A549 (cell line): ENCODE results near the gene RNH1. TPM values are rescaled to one million over a fixed set of nuclear protein-coding genes. Genes with fewer than 3 reads are reported as not detected.
"Not testable (repeated sequence)": the region's sequence is repeated elsewhere in the genome, so short reads cannot be mapped to it uniquely, and the experiment has no call there.

Source experiments
- ATAC-seq, 2 experiments: fragments of 200-7000 bp in 1 of 2; fragments of >200 bp in 1 of 2; cut with Nextera tagmentation in 1 of 2; cut with Tn5 transposase in 1 of 2; 3 replicates each; pipeline versions ENCODE4 v1.8.0 to v1.9.1; 2018 to 2020; ENCODE audit warnings: mild to moderate bottlenecking in 1 of 2, moderate library complexity in 1 of 2
- CTCF ChIA-PET: fragments of 300-600 bp; sonication (Branson Sonifier 250); formaldehyde crosslinking; extraction: SDS; loops from one replicate; lab custom pipeline; 2021; ENCODE audit warnings: antibody characterized with exemption, inconsistent platforms; lab: Yijun Ruan, JAX
- POLR2A ChIA-PET: fragments of 350-600 bp; formaldehyde crosslinking; extraction: SDS; loops from one replicate; lab custom pipeline; 2021; ENCODE audit warnings: antibody characterized with exemption, inconsistent platforms; lab: Yijun Ruan, JAX
- DNase-seq, 2 experiments: peaks; one replicate each; pipeline versions ENCODE4 v3.0.0 to v3.0.0-alpha.2; 2011 to 2016; ENCODE audit warnings: low read depth in 1 of 2, low spot score in 1 of 2
- FAIRE-seq: peaks from 2 replicates; lab custom pipeline; 2011; peaks lifted over from hg19 to GRCh38; lab: Jason Lieb, UNC
- H3K27ac ChIP-seq, 2 experiments: fragments of >200 bp; sonication (Bioruptor Twin); formaldehyde crosslinking; 3 replicates each; pipeline ENCODE4 v1.5.1; 2016 to 2017
- H3K4me1 ChIP-seq: fragments of >200 bp; sonication (Bioruptor Twin); formaldehyde crosslinking; 3 replicates; pipeline ENCODE4 v1.6.1; 2016
- H3K4me2 ChIP-seq: fragments of >200 bp; sonication (Bioruptor Twin); formaldehyde crosslinking; 3 replicates; pipeline ENCODE4 v1.6.1; 2016
- H3K4me3 ChIP-seq: fragments of >200 bp; sonication (Bioruptor Twin); formaldehyde crosslinking; 3 replicates; pipeline ENCODE4 v1.5.1; 2016
- H3K9me3 ChIP-seq: fragments of >200 bp; sonication (Bioruptor Twin); formaldehyde crosslinking; 3 replicates; pipeline ENCODE4 v1.6.1; 2016
- ESRRA ChIP-seq: fragments of 150-350 bp; IDR thresholded peaks from 2 replicates; pipeline ENCODE4 v1.6.1; 2014; ENCODE audit warnings: mild to moderate bottlenecking, low read length, borderline replicate concordance
- GATA3 ChIP-seq: IDR thresholded peaks from 2 replicates; pipeline ENCODE4 v1.6.1; 2012; ENCODE audit warnings: borderline replicate concordance
- HDAC2 ChIP-seq: fragments of 200-600 bp; sonication (generic); IDR thresholded peaks from 2 replicates; pipeline ENCODE4 v1.6.1; 2016
- HMGXB4 ChIP-seq: fragments of 250-450 bp; sonication (Bioruptor Pico); IDR thresholded peaks from 2 replicates; pipeline ENCODE4 v1.5.0; 2021; ENCODE audit warnings: mild to moderate bottlenecking, moderate library complexity, borderline replicate concordance
- JUN ChIP-seq, 2 experiments: fragments of >200 bp; sonication (Bioruptor Twin); formaldehyde crosslinking; IDR thresholded peaks; 2 replicates in 1 of 2; 3 replicates in 1 of 2; pipeline ENCODE4 v1.6.1; 2016 to 2017
- MAFK ChIP-seq: fragments of 450-650 bp; IDR thresholded peaks from 2 replicates; pipeline ENCODE4 v1.6.1; 2014; ENCODE audit not compliant: partially characterized antibody
- MYC ChIP-seq: IDR thresholded peaks from 2 replicates; pipeline ENCODE4 v1.6.1; 2012; ENCODE audit warnings: mild to moderate bottlenecking, inconsistent platforms, low read length, improper control_type of control experiment, borderline replicate concordance
- NFE2L2 ChIP-seq: fragments of 150-350 bp; conservative IDR thresholded peaks from 2 replicates; pipeline ENCODE4 v1.6.1; 2014; ENCODE audit warnings: low read length
- NR3C1 ChIP-seq: fragments of >200 bp; sonication (Bioruptor Twin); formaldehyde crosslinking; IDR thresholded peaks from 3 replicates; pipeline ENCODE4 v1.6.1; 2017
- PBX3 ChIP-seq: IDR thresholded peaks from 2 replicates; pipeline ENCODE4 v1.6.1; 2012
- PHF8 ChIP-seq: fragments of 200-600 bp; sonication (generic); IDR thresholded peaks from 2 replicates; pipeline ENCODE4 v1.6.1; 2016; ENCODE audit warnings: low read depth, mild to moderate bottlenecking, antibody characterized with exemption, moderate library complexity, borderline replicate concordance
- POLR2A ChIP-seq: IDR thresholded peaks from 2 replicates; pipeline ENCODE4 v1.6.1; 2012; ENCODE audit warnings: mild to moderate bottlenecking, low read length
- POLR2AphosphoS2 ChIP-seq: conservative IDR thresholded peaks from 2 replicates; pipeline ENCODE4 v1.6.1; 2012; ENCODE audit warnings: low read length, improper control_type of control experiment, inconsistent platforms
- RAD21 ChIP-seq, 2 experiments: fragments of >200 bp in 1 of 2; sonication (Bioruptor Twin) in 1 of 2; formaldehyde crosslinking in 1 of 2; IDR thresholded peaks in 1 of 2; conservative IDR thresholded peaks in 1 of 2; 2 replicates in 1 of 2; 3 replicates in 1 of 2; pipeline ENCODE4 v1.6.1; 2012 to 2018; ENCODE audit warnings: inconsistent platforms in 1 of 2
- RARB ChIP-seq: fragments of 250-450 bp; sonication (Bioruptor Pico); IDR thresholded peaks from 2 replicates; pipeline ENCODE4 v1.8.0; 2021; ENCODE audit warnings: mild to moderate bottlenecking, moderate library complexity
- RCOR1 ChIP-seq: fragments of 150-350 bp; IDR thresholded peaks from 2 replicates; pipeline ENCODE4 v1.6.1; 2014; ENCODE audit warnings: antibody characterized with exemption, low read length, low read depth
- REST ChIP-seq: fragments of 200-600 bp; sonication (generic); IDR thresholded peaks from 2 replicates; pipeline ENCODE4 v1.6.1; 2016; ENCODE audit warnings: antibody characterized with exemption, mild to moderate bottlenecking, moderate library complexity
- SREBF2 ChIP-seq: fragments of 450-650 bp; IDR thresholded peaks from 2 replicates; pipeline ENCODE4 v1.6.1; 2014; ENCODE audit warnings: mild to moderate bottlenecking, moderate library complexity
- ZC3H11A ChIP-seq: fragments of 450-650 bp; IDR thresholded peaks from 2 replicates; pipeline ENCODE4 v1.6.1; 2014; ENCODE audit warnings: antibody characterized with exemption, mild to moderate bottlenecking
- WGBS: methylation state at CpG from one replicate; pipeline ENCODE4 v1.1.6; 2017; ENCODE audit errors: missing lambda C conversion rate; 5-methylcytosine and 5-hydroxymethylcytosine counted together
- polyA plus RNA-seq, 4 experiments: library from polyadenylated mRNA; depleted of rRNA in 3 of 4; stranded (reverse); fragments of >200 nt; fragmentation: RNase III in 1 of 4; extraction: RNeasy Plus Mini Kit Qiagen cat#74134 plus additional on column Dnase treatment in 1 of 4; gene quantifications; 2 replicates in 3 of 4; 3 replicates in 1 of 4; pipeline ENCODE4 v1.2.3, GENCODE V29; 2011 to 2017
- TF ChIP-seq, protein P1 (sequence below): fragments of >200 bp; sonication (Bioruptor Twin); formaldehyde crosslinking; IDR thresholded peaks from 3 replicates; pipeline ENCODE4 v1.6.1; 2016
- TF ChIP-seq, protein P2 (sequence below): fragments of >200 bp; sonication (Bioruptor Twin); formaldehyde crosslinking; IDR thresholded peaks from 2 replicates; pipeline ENCODE4 v1.6.1; 2016

The RNH1 gene
- polyA plus RNA-seq, 2 of the 4 experiments (the other 2 are of a cell fraction): 85.8 to 135 TPM

GRCh38 chr11:518463-519202 lies 11.6 kb upstream of the RNH1 start (continued):
- TF ChIP-seq ESRRA: 0 out of 2 replicates have a peak, but pooled peaks have one; percentile 31
- peak; percentile 26; the same call in 1 of the 2 replicates for TF ChIP-seq PHF8
- no peak for TF ChIP-seq NR3C1
- TF ChIP-seq HMGXB4: 0 out of 2 replicates have a peak, but pooled peaks have one; percentile 21
- TF ChIP-seq PBX3: 0 out of 2 replicates have a peak, but pooled peaks have one; percentile 30
- TF ChIP-seq RCOR1: no peak
- peak; percentile 48; the same call in 1 of the 2 replicates for TF ChIP-seq REST
- TF ChIP-seq NFE2L2: no peak
- TF ChIP-seq MYC: peak; percentile 76; the same call in 1 of the 2 replicates
- no peak for TF ChIP-seq RARB
- no peak for TF ChIP-seq ZC3H11A
- TF ChIP-seq JUN (IDR thresholded peaks at IDR 0.05): peak; percentile 25 to 83; a peak in 2 of 5 replicates
- TF ChIP-seq SREBF2: no peak
- peak; percentile 68 to 89 for TF ChIP-seq RAD21 (conservative IDR thresholded peaks at IDR 0.05 in 1 of 2, IDR thresholded peaks at IDR 0.05 in 1 of 2)
- peak; percentile 52 for TF ChIP-seq POLR2A
- TF ChIP-seq, protein P1, sequence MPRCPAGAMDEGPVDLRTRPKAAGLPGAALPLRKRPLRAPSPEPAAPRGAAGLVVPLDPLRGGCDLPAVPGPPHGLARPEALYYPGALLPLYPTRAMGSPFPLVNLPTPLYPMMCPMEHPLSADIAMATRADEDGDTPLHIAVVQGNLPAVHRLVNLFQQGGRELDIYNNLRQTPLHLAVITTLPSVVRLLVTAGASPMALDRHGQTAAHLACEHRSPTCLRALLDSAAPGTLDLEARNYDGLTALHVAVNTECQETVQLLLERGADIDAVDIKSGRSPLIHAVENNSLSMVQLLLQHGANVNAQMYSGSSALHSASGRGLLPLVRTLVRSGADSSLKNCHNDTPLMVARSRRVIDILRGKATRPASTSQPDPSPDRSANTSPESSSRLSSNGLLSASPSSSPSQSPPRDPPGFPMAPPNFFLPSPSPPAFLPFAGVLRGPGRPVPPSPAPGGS: no peak
- TF ChIP-seq, protein P2, sequence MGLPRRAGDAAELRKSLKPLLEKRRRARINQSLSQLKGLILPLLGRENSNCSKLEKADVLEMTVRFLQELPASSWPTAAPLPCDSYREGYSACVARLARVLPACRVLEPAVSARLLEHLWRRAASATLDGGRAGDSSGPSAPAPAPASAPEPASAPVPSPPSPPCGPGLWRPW: no peak
- peak; percentile 11 for TF ChIP-seq MAFK
- TF ChIP-seq GATA3: peak; percentile 30; the same call in 1 of the 2 replicates
- no peak for TF ChIP-seq HDAC2
- TF ChIP-seq POLR2AphosphoS2: no peak

DNA sequence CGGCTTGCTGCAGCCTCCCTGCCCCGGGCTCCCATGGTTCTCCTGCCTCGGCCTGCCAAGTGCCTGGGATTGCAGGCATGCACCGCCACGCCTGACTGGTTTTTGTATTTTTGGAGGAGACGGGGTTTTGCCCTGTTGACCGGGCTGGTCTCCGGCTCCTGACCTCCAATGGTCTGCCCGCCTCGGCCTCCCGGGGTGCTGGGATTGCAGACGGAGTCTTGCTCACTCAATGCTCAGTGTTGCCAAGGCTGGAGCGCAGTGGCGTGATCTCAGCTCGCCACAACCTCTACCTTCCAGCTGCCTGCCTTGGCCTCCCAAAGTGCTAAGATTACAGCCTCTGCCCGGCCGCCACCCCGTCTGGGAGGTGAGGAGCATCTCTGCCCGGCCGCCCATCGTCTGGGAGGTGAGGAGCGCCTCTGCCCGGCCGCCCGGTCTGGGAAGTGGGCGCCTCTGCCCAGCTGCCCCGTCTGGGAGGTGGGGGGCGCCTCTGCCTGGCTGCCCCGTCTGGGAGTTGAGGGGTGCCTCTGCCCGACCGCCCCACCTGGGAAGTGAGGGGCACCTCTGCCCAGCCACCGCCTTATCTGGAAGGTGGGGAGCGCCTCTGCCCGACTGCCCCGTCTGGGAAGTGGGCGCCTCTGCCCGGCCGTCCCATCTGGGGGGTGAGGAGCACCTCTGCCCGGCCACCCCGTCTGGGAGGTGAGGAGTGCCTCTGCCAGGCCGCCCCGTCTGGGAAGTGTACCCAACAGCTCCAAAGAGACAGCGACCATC lies 10.1 kb upstream of the RNH1 start:
- not testable (repeated sequence) for DNase-seq, H3K4me3 ChIP-seq, H3K4me2 ChIP-seq, FAIRE-seq, H3K4me1 ChIP-seq, ATAC-seq
- CTCF ChIA-PET: interaction anchor here (2.6 kb wide), 1 partner anchor 10 kb away, joined by 55 read pairs; the partner anchor contains the start of gene RNH1
- POLR2A ChIA-PET: interaction anchor here (2.0 kb wide), 1 partner anchor 11 kb away, joined by 5 read pairs; the partner anchor contains the start of gene RNH1
- Histone ChIP-seq H3K9me3 (peaks cover 15% of the 10 kb centered on the region), H3K27ac (peak overlapping the region in 1 of 2 experiments; percentile 94; a peak in 3 of 6 replicates)
- WGBS: 95% methylated on average over 39 of the region's 43 CpGs
